GM18870 (cell line): Measurements from ENCODE around the gene TMEM117.
"Not testable (repeated sequence)": the region's sequence is repeated elsewhere in the genome, so short reads cannot be mapped to it uniquely, and the experiment has no call there.

ENCODE experiments used
- ATAC-seq: cut with Tn5 transposase; IDR thresholded peaks from one replicate; pipeline ENCODE4 v1.9.1; 2021; ENCODE audit warnings: moderate library complexity; ENCODE audit not compliant: unreplicated experiment

The TMEM117 gene

GRCh38 chr12:44017216-44017615 is 181.3 kb downstream of the TMEM117 start:
- no peak for ATAC-seq

GRCh38 chr12:44019118-44019517 is 183.2 kb downstream of the TMEM117 start:
- no peak for ATAC-seq

GRCh38 chr12:44020555-44020954 is 184.7 kb downstream of the TMEM117 start:
- ATAC-seq = no peak

GRCh38 chr12:44021471-44021971 is 185.6 kb downstream of the TMEM117 start:
- ATAC-seq = peak; percentile 82

- ATAC-seq = no peak
These were observed 189.6 kb downstream of the TMEM117 start for GRCh38 chr12:44025499-44025898.

GRCh38 chr12:44026046-44026445 is 190.2 kb downstream of the TMEM117 start:
- no peak for ATAC-seq

- ATAC-seq = not testable (repeated sequence)
These were observed 191.0 kb downstream of the TMEM117 start for GRCh38 chr12:44026926-44027325.

- no peak for ATAC-seq
These were observed 193.3 kb downstream of the TMEM117 start for GRCh38 chr12:44029194-44029593.

GRCh38 chr12:44031472-44032185 is 195.7 kb downstream of the TMEM117 start:
- no peak for ATAC-seq

- no peak for ATAC-seq
These were observed 199.0 kb downstream of the TMEM117 start for GRCh38 chr12:44034906-44035305.

GRCh38 chr12:44036875-44037443 is 201.1 kb downstream of the TMEM117 start:
- ATAC-seq = no peak

- no peak for ATAC-seq
These were observed 202.5 kb downstream of the TMEM117 start for GRCh38 chr12:44038411-44038810.

- not testable (repeated sequence) for ATAC-seq
These were observed 208.6 kb downstream of the TMEM117 start for GRCh38 chr12:44044491-44044890.

- ATAC-seq = no peak
These were observed 211.0 kb downstream of the TMEM117 start for GRCh38 chr12:44046732-44047417.

GRCh38 chr12:44052554-44052953 is 216.7 kb downstream of the TMEM117 start:
- ATAC-seq = no peak

GRCh38 chr12:44053549-44054127 is 217.8 kb downstream of the TMEM117 start:
- no peak for ATAC-seq

- no peak for ATAC-seq
These were observed 218.4 kb downstream of the TMEM117 start for GRCh38 chr12:44054281-44054680.

GRCh38 chr12:44058366-44058765 is 222.5 kb downstream of the TMEM117 start:
- no peak for ATAC-seq

- no peak for ATAC-seq
These were observed 223.6 kb downstream of the TMEM117 start for GRCh38 chr12:44059476-44059875.

GRCh38 chr12:44063671-44064070 is 227.8 kb downstream of the TMEM117 start:
- no peak for ATAC-seq

- no peak for ATAC-seq
These were observed 241.0 kb downstream of the TMEM117 start for GRCh38 chr12:44076871-44077270.

GRCh38 chr12:44077294-44077693 is 241.4 kb downstream of the TMEM117 start:
- no peak for ATAC-seq
